GM19239 (cell line): Measurements from ENCODE around the gene RAB11FIP3.

Experiments used
- DNase-seq: peaks from one replicate; pipeline ENCODE4 v3.0.0; 2011; ENCODE audit warnings: low spot score; ENCODE audit not compliant: insufficient read length
- FAIRE-seq: peaks from 2 replicates; lab custom pipeline; 2011; peaks lifted over from hg19 to GRCh38; lab: Jason Lieb, UNC

The RAB11FIP3 gene

GRCh38 chr16:560204-560700, 134.8 kb downstream of the RAB11FIP3 start, which contains the start of gene PRR35:
PRR35 (plus strand) TSS chr16:560394; CDS start chr16:563295, 2,901 bp downstream.
- no peak for FAIRE-seq
- DNase-seq, result no peak

- FAIRE-seq (no peak), DNase-seq (no peak)
These were observed 135.4 kb downstream of the RAB11FIP3 start for GRCh38 chr16:560701-561412.

- FAIRE-seq (no peak), DNase-seq (no peak)
These were observed 136.0 kb downstream of the RAB11FIP3 start for GRCh38 chr16:561413-561794.

GRCh38 chr16:561957-562938, 136.8 kb downstream of the RAB11FIP3 start:
- FAIRE-seq (no peak), DNase-seq (no peak)

- DNase-seq (no peak), FAIRE-seq (no peak)
These were observed 137.7 kb downstream of the RAB11FIP3 start for GRCh38 chr16:563072-563644.

GRCh38 chr16:564690-565418, 139.4 kb downstream of the RAB11FIP3 start:
- DNase-seq (no peak), FAIRE-seq (no peak)

GRCh38 chr16:565419-566330, 140.2 kb downstream of the RAB11FIP3 start:
- DNase-seq, result no peak
- FAIRE-seq, result no peak

GRCh38 chr16:566475-567372, 141.3 kb downstream of the RAB11FIP3 start, which contains the start of gene NHLRC4:
NHLRC4 (plus strand) TSS chr16:567005; CDS start chr16:568048, 1,043 bp downstream.
- FAIRE-seq (peak; percentile 92), DNase-seq (peak; percentile 99)

- FAIRE-seq (no peak), DNase-seq (no peak)
These were observed 142.2 kb downstream of the RAB11FIP3 start for GRCh38 chr16:567373-568256.

- no peak for FAIRE-seq
- no peak for DNase-seq
These were observed 143.2 kb downstream of the RAB11FIP3 start for GRCh38 chr16:568401-569258.

- DNase-seq (peak; percentile 96), FAIRE-seq (no peak)
These were observed 144.2 kb downstream of the RAB11FIP3 start, which contains the start of gene PIGQ for GRCh38 chr16:569445-570254. PIGQ (plus strand) TSS chr16:569968; CDS start chr16:574075, 4,107 bp downstream.
